ENCODE results near the gene C16orf90. TPM values are rescaled to one million over a fixed set of nuclear protein-coding genes. Genes with fewer than 3 reads are reported as not detected.

The C16orf90 gene
- total RNA-seq, 2 donors from 2014 or later, result not detected

DNA sequence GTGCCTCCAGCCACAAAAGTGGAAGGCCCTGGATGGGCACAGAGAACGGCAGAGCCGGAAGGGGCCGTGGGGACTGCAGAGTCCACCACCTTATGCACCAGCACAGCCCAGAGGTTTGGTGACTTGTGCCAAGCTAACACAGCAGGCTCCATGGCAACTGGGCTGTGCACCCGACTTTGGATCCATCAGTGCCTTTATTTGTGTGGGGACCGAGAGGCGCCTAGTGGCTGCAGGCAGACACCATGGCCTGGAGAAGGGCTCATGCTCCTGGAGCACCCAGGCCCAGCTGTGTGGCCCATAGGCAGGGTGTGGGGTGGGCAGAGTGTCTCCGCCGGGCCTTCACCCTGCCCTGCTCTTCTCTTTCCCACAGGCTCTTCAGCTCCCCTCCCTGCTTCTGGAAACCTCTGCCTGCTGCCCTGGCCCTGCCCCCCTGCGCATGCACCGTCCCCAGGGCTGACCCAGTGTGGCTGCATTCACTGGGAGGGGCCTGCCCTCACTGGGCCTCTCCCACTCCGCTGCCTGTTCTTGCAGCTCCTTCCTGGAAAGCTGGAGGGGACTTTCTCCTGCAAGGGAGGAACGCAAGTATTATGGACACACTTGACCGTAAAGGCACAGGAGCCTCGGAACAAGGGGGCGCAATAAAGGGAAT lies 10.1 kb downstream of the C16orf90 start:
- Histone ChIP-seq H3K4me1 (ENCODE audit: control insufficient read depth, insufficient read depth, low read length) (no peaks in the 10 kb centered on the region), H3K4me3 (ENCODE audit: low read length) (no peak overlapping the region), H3K9me3 (ENCODE audit: control insufficient read depth, low read length) (no peaks in the 10 kb centered on the region), H3K27me3 (ENCODE audit: control insufficient read depth, insufficient read depth, low read length, poor library complexity, severe bottlenecking) (no peaks in the 10 kb centered on the region), H3K27ac (ENCODE audit: low read depth, low read length) (no peak overlapping the region), H3K36me3 (ENCODE audit: control insufficient read depth, insufficient read depth, low read length) (peaks cover 39% of the 10 kb centered on the region), H3K9ac (ENCODE audit: extremely low read depth, low read length, poor library complexity, severe bottlenecking) (no peak overlapping the region)
- TF ChIP-seq, protein P1, sequence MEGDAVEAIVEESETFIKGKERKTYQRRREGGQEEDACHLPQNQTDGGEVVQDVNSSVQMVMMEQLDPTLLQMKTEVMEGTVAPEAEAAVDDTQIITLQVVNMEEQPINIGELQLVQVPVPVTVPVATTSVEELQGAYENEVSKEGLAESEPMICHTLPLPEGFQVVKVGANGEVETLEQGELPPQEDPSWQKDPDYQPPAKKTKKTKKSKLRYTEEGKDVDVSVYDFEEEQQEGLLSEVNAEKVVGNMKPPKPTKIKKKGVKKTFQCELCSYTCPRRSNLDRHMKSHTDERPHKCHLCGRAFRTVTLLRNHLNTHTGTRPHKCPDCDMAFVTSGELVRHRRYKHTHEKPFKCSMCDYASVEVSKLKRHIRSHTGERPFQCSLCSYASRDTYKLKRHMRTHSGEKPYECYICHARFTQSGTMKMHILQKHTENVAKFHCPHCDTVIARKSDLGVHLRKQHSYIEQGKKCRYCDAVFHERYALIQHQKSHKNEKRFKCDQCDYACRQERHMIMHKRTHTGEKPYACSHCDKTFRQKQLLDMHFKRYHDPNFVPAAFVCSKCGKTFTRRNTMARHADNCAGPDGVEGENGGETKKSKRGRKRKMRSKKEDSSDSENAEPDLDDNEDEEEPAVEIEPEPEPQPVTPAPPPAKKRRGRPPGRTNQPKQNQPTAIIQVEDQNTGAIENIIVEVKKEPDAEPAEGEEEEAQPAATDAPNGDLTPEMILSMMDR (conservative IDR thresholded peaks at IDR 0.05), result no peak
- Mint-ChIP-seq H3K36me3 (ENCODE audit: low read depth) (peaks cover 53% of the 10 kb centered on the region), H3K4me1 (peaks cover 11% of the 10 kb centered on the region), H3K4me3 (no peak overlapping the region), H3K9me3 (no peaks in the 10 kb centered on the region), H3K27me3 (ENCODE audit: insufficient read depth) (no peaks in the 10 kb centered on the region), H3K27ac (no peak overlapping the region)
- 91 to 93% methylated on average over 10 to 15 of the region's 15 CpGs for WGBS, 2 experiments (ENCODE audit: insufficient coverage in 1 of 2, insufficient read length in 1 of 2)
- peak; percentile 36 for DNase-seq

DNA sequence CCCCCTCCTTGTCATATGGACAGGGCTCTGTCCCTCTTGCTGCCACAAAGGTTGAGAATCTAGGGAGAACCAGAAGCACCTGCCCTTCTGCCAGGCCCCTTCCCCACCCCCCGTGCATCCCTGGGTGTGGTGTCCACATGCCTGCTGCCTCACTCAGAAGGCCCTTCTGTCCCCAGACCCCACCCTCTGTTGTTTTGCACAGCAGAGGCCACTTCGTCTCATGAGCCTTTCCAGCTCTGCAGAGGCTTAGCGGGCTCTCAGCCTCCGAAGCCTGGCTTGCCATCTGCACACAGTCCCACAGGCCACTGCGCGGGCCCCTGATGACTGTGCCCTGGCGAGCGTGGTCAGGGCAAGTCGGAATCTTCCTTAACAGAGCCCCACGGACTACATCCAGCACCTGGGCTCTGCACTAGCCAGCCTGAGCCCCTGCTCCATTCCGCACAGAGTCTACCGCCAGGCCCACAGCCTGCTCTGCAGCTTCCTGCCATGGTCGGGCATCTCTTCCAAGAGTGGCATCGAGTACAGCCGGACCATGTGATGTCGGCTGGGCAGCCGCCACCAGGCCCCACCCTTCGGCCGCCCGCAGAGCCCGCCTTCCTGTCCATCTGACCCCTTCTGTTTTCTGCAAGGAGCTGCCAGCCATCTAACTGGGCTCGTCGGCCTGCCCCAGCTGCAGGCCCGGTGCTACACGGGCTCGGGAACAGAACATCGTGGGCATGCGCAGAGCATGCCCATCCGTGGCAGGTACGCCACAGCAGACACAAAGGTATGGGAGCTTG lies 10.8 kb downstream of the C16orf90 start:
- Mint-ChIP-seq H3K27me3 (ENCODE audit: insufficient read depth) (no peaks in the 10 kb centered on the region), H3K9me3 (no peaks in the 10 kb centered on the region), H3K4me1 (peaks cover 11% of the 10 kb centered on the region), H3K4me3 (no peak overlapping the region), H3K36me3 (ENCODE audit: low read depth) (peaks cover 59% of the 10 kb centered on the region), H3K27ac (no peak overlapping the region)
- no peaks in the 10 kb centered on the region for H3K27me3 ChIP-seq (ENCODE audit: control insufficient read depth, insufficient read depth, low read length, poor library complexity, severe bottlenecking)
- H3K9ac ChIP-seq (ENCODE audit: extremely low read depth, low read length, poor library complexity, severe bottlenecking), result no peak overlapping the region
- WGBS, 2 experiments (ENCODE audit: insufficient coverage in 1 of 2, insufficient read length in 1 of 2), result 93 to 96% methylated on average over 15 to 30 of the region's 30 CpGs
- no peak overlapping the region for H3K4me3 ChIP-seq (ENCODE audit: low read length)
- DNase-seq, result peak; percentile 36
- H3K27ac ChIP-seq (ENCODE audit: low read depth, low read length), result no peak overlapping the region
- TF ChIP-seq, protein P1 (conservative IDR thresholded peaks at IDR 0.05), result no peak
- H3K4me1 ChIP-seq (ENCODE audit: control insufficient read depth, insufficient read depth, low read length), result no peaks in the 10 kb centered on the region
- peaks cover 45% of the 10 kb centered on the region for H3K36me3 ChIP-seq (ENCODE audit: control insufficient read depth, insufficient read depth, low read length)
- H3K9me3 ChIP-seq (ENCODE audit: control insufficient read depth, low read length), result no peaks in the 10 kb centered on the region

DNA sequence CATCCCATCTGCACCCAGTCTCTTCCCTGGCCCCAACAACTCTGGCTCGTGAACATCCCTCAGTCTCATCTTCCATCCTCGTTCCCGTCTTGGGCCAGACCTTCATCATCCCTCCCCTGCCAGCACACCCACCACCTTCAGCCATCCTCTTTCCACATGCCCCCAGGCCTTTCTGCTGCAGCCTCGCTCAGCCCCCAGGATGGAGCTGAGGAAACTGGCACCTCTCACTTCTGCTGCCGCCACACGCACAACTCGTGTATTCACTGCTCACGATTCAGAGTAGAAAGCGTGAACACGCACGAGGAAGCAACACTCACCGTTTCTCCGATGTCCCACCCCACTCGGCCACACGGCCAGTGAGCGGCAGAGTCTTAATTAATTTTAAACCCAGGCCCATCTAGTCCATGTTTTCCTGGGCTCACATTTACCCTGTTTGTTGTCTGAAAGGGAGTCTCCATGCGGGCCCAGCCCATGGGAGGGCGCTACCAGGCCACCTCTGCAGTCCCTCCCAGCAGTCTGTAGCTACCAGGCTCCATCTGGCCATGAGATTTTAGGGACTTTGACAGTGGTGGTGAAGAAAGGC lies 12.5 kb downstream of the C16orf90 start:
- H3K4me1 Mint-ChIP-seq, result peaks cover 11% of the 10 kb centered on the region
- WGBS, 2 experiments (ENCODE audit: insufficient coverage in 1 of 2, insufficient read length in 1 of 2), result 95 to 96% methylated on average over 15 to 18 of the region's 18 CpGs
- no peak overlapping the region for H3K4me3 Mint-ChIP-seq
- H3K27me3 Mint-ChIP-seq (ENCODE audit: insufficient read depth), result no peaks in the 10 kb centered on the region
- TF ChIP-seq, protein P1 (conservative IDR thresholded peaks at IDR 0.05), result no peak
- no peaks in the 10 kb centered on the region for H3K9me3 Mint-ChIP-seq
- peaks cover 72% of the 10 kb centered on the region for H3K36me3 Mint-ChIP-seq (ENCODE audit: low read depth)
- H3K27ac Mint-ChIP-seq, result peak overlapping the region; percentile 38
- H3K4me3 ChIP-seq (ENCODE audit: low read length), result no peak overlapping the region
- H3K9me3 ChIP-seq (ENCODE audit: control insufficient read depth, low read length), result no peaks in the 10 kb centered on the region
- no peak overlapping the region for H3K27ac ChIP-seq (ENCODE audit: low read depth, low read length)
- H3K4me1 ChIP-seq (ENCODE audit: control insufficient read depth, insufficient read depth, low read length), result peaks cover 3% of the 10 kb centered on the region
- peak; percentile 45 for DNase-seq
- no peaks in the 10 kb centered on the region for H3K27me3 ChIP-seq (ENCODE audit: control insufficient read depth, insufficient read depth, low read length, poor library complexity, severe bottlenecking)
- no peak overlapping the region for H3K9ac ChIP-seq (ENCODE audit: extremely low read depth, low read length, poor library complexity, severe bottlenecking)
- peaks cover 50% of the 10 kb centered on the region for H3K36me3 ChIP-seq (ENCODE audit: control insufficient read depth, insufficient read depth, low read length)
